Frontal cortex (tissue), 4 donors: ENCODE measurements around the gene VMP1. TPM values are rescaled to one million over a fixed set of nuclear protein-coding genes. Genes with fewer than 3 reads are reported as not detected.

Experiments
- DNase-seq, 2 donors: peaks; one replicate each; pipeline ENCODE4 v3.0.0; 2012; ENCODE audit warnings: low spot score in 2 of 2
- FAIRE-seq: peaks from 2 replicates; lab custom pipeline; 2012; peaks lifted over from hg19 to GRCh38; lab: Jason Lieb, UNC
- small RNA-seq: library from RNA; depleted of rRNA; stranded (forward); fragments of <200 nt; gene quantifications from one replicate; pipeline ENCODE3, GENCODE V24; 2014
- total RNA-seq: library from RNA; depleted of rRNA; stranded (reverse); fragments of >200 nt; gene quantifications from one replicate; pipeline ENCODE4 v1.2.3, GENCODE V29; 2014
- donor health status: control.
- donor health status: control.
- donor health status: control.

VMP1 gene
- total RNA-seq, 1 donor from 2014 or later: 241 TPM

- no peak for FAIRE-seq
- DNase-seq: no peak
Observed at GRCh38 chr17:59884861-59885260, 177.4 kb downstream of the VMP1 start.

GRCh38 chr17:59888145-59888750 is 180.8 kb downstream of the VMP1 start:
- DNase-seq (no peak), FAIRE-seq (no peak)

GRCh38 chr17:59890720-59891119 is 183.3 kb downstream of the VMP1 start:
- DNase-seq (no peak), FAIRE-seq (no peak)

Small RNAs within 50 kb of the gene (small RNA-seq; reads per million reads assigned to genes)
- gene AC040904.1 (not detected), gene RNU6-450P (not detected)

Other genes with a start within 250 kb of the VMP1 start
- gene DHX40, start 142.0 kb upstream of the VMP1 start, total RNA-seq: 75.0 TPM
- gene CLTC, start 87.8 kb upstream of the VMP1 start, total RNA-seq: 308 TPM
- 18.8 TPM for gene PTRH2, start 224 bp upstream of the VMP1 start, total RNA-seq
- 11.0 TPM for gene TUBD1, start 185.3 kb downstream of the VMP1 start, total RNA-seq
- 36.3 TPM for gene RPS6KB1, start 185.5 kb downstream of the VMP1 start, total RNA-seq